Measurements from ENCODE around the gene TMEM263. TPM values are rescaled to one million over a fixed set of nuclear protein-coding genes. Genes with fewer than 3 reads are reported as not detected.

TMEM263 gene
- total and polyA plus RNA-seq, 2 experiments from 2014 or later: 7.1 to 10.4 TPM

GRCh38 chr12:106926657-106927056 lies 29.1 kb upstream of the TMEM263 start:
- TF ChIP-seq NANOG (IDR thresholded peaks at IDR 0.05; ENCODE audit: borderline replicate concordance) (no peak), ETS1 (IDR thresholded peaks at IDR 0.05) (no peak), CREB1 (CRISPR knock-in tag; IDR thresholded peaks at IDR 0.05; ENCODE audit: low read depth) (no peak), STAT1 (IDR thresholded peaks at IDR 0.05; ENCODE audit: unreplicated experiment) (no peak), ZNF114 (CRISPR knock-in tag; IDR thresholded peaks at IDR 0.05) (no peak), EZH2 (IDR thresholded peaks at IDR 0.05; ENCODE audit: low read depth, unreplicated experiment) (no peak), ZNF462 (CRISPR knock-in tag; IDR thresholded peaks at IDR 0.05) (no peak), POLR2AphosphoS5 (IDR thresholded peaks at IDR 0.05; ENCODE audit: low read depth) (no peak), EZH2phosphoT487 (IDR thresholded peaks at IDR 0.05; ENCODE audit: unreplicated experiment) (no peak), JUNB (IDR thresholded peaks at IDR 0.05; ENCODE audit: unreplicated experiment) (no peak), REST (IDR thresholded peaks at IDR 0.05; ENCODE audit: unreplicated experiment) (no peak), ZNF331 (CRISPR knock-in tag; IDR thresholded peaks at IDR 0.05; ENCODE audit: low read depth) (no peak), CTCF (conservative IDR thresholded peaks at IDR 0.05; ENCODE audit: low read depth in 2 of 2) (no peak)
- no peaks in the 10 kb centered on the region for H4K20me1 ChIP-seq (replicated peaks; ENCODE audit: insufficient read depth)
- Mint-ChIP-seq H3K4me3 (no peak overlapping the region), H3K27me3 (ENCODE audit: insufficient read depth, low read depth, poor library complexity) (no peaks in the 10 kb centered on the region), H3K4me1 (no peaks in the 10 kb centered on the region), H3K36me3 (ENCODE audit: low read depth) (peaks cover 5% of the 10 kb centered on the region; the same call in 2 of the 3 replicates), H3K27ac (no peak overlapping the region), H3K9me3 (peaks cover 10% of the 10 kb centered on the region; the same call in 2 of the 3 replicates)
- ATAC-seq (no peak), DNase-seq (ENCODE audit: low spot score) (no peak)
- H3K4me2 ChIP-seq: no peak overlapping the region
- no peak overlapping the region for H3K27ac ChIP-seq (ENCODE audit: low read depth)
- H3K36me3 ChIP-seq (ENCODE audit: insufficient read depth): no peaks in the 10 kb centered on the region
- no peaks in the 10 kb centered on the region for H3K79me2 ChIP-seq (replicated peaks; ENCODE audit: insufficient read depth)
- no peaks in the 10 kb centered on the region for H3K27me3 ChIP-seq (ENCODE audit: insufficient read depth)
- no peaks in the 10 kb centered on the region for H3F3A ChIP-seq (replicated peaks; ENCODE audit: low read depth)
- H3K4me1 ChIP-seq (ENCODE audit: insufficient read depth): no peaks in the 10 kb centered on the region
- peaks cover 4% of the 10 kb centered on the region; the same call in 1 of the 2 replicates for H3K9me2 ChIP-seq (ENCODE audit: insufficient read depth)
- H2AFZ ChIP-seq: no peak overlapping the region
- no peak overlapping the region for H3K4me3 ChIP-seq

All from GM23338 (cell line).